Activated T-cell treated with anti-CD3 and anti-CD28 coated beads, Interleukin-2, amount 50 U/mL, for 4 hours (primary cell): Measurements from ENCODE around the gene CEACAM7. TPM values are rescaled to one million over a fixed set of nuclear protein-coding genes. Genes with fewer than 3 reads are reported as not detected.
"Not testable (repeated sequence)": the region's sequence is repeated elsewhere in the genome, so short reads cannot be mapped to it uniquely, and the experiment has no call there.

ENCODE experiments used
- ATAC-seq, 2 donors: fragments of 200-7000 bp; cut with Tn5 transposase; one replicate each; pipeline ENCODE4 v1.10.0; 2021
- DNase-seq: peaks from one replicate; pipeline ENCODE4 v3.0.0-alpha.2; 2020
- H3K27me3 Mint-ChIP-seq: one replicate; pipeline ENCODE4 v1.8.0; 2021; ENCODE audit warnings: low read depth, mixed read lengths
- H3K36me3 Mint-ChIP-seq: one replicate; pipeline ENCODE4 v1.8.0; 2022; ENCODE audit warnings: mixed read lengths; ENCODE audit not compliant: insufficient read depth
- H3K4me1 Mint-ChIP-seq: one replicate; pipeline ENCODE4 v1.8.0; 2021; ENCODE audit warnings: low read depth, mixed read lengths
- H3K4me3 Mint-ChIP-seq: one replicate; pipeline ENCODE4 v1.8.0; 2021; ENCODE audit warnings: mild to moderate bottlenecking, moderate library complexity, mixed read lengths
- H3K9me3 Mint-ChIP-seq: one replicate; pipeline ENCODE4 v1.8.0; 2021; ENCODE audit warnings: mixed read lengths
- total RNA-seq, 3 donors: library from RNA; stranded (reverse); gene quantifications; one replicate each; pipeline ENCODE4 v1.2.1, GENCODE V29; 2021

CEACAM7 gene
- under 1 TPM in 1 of 3 donors, not detected in 2; 0.25 TPM for total RNA-seq

- no peaks in the 10 kb centered on the region for H3K36me3 Mint-ChIP-seq
- no peak within 1 kb of the TSS for H3K4me3 Mint-ChIP-seq
- no peaks in the 10 kb centered on the region for H3K4me1 Mint-ChIP-seq
- ATAC-seq (no peak), DNase-seq (no peak)
- H3K27me3 Mint-ChIP-seq: peaks cover 28% of the 10 kb centered on the region
- peaks cover 12% of the 10 kb centered on the region for H3K9me3 Mint-ChIP-seq
These were observed at the start of gene CEACAM7 for GRCh38 chr19:41688098-41688497. CEACAM7 (minus strand) TSS chr19:41688270; CDS start chr19:41688165, 105 bp downstream.

- DNase-seq (no peak), ATAC-seq (no peak)
- Mint-ChIP-seq H3K36me3 (no peaks in the 10 kb centered on the region), H3K4me3 (no peak overlapping the region), H3K4me1 (peaks cover 7% of the 10 kb centered on the region), H3K27me3 (peaks cover 37% of the 10 kb centered on the region), H3K9me3 (no peaks in the 10 kb centered on the region)
These were observed 47.1 kb upstream of the CEACAM7 start for GRCh38 chr19:41735071-41735600.

- no peak for DNase-seq
- peaks cover 38% of the 10 kb centered on the region for H3K27me3 Mint-ChIP-seq
- no peak overlapping the region for H3K4me3 Mint-ChIP-seq
- no peaks in the 10 kb centered on the region for H3K36me3 Mint-ChIP-seq
- ATAC-seq: no peak
- H3K9me3 Mint-ChIP-seq: no peaks in the 10 kb centered on the region
- peaks cover 4% of the 10 kb centered on the region for H3K4me1 Mint-ChIP-seq
These were observed 46.5 kb upstream of the CEACAM7 start for GRCh38 chr19:41734585-41734984.

GRCh38 chr19:41734156-41734555, 46.1 kb upstream of the CEACAM7 start:
- no peaks in the 10 kb centered on the region for H3K36me3 Mint-ChIP-seq
- H3K4me1 Mint-ChIP-seq: peaks cover 4% of the 10 kb centered on the region
- ATAC-seq: no peak
- no peak overlapping the region for H3K4me3 Mint-ChIP-seq
- no peak for DNase-seq
- H3K9me3 Mint-ChIP-seq: no peaks in the 10 kb centered on the region
- H3K27me3 Mint-ChIP-seq: peaks cover 40% of the 10 kb centered on the region

- H3K36me3 Mint-ChIP-seq: no peaks in the 10 kb centered on the region
- ATAC-seq: no peak
- H3K4me1 Mint-ChIP-seq: no peaks in the 10 kb centered on the region
These were observed 38.4 kb upstream of the CEACAM7 start for GRCh38 chr19:41726493-41726892.

GRCh38 chr19:41720103-41720502, 32.0 kb upstream of the CEACAM7 start:
- Mint-ChIP-seq H3K4me1 (no peaks in the 10 kb centered on the region), H3K36me3 (no peaks in the 10 kb centered on the region), H3K27me3 (peaks cover 42% of the 10 kb centered on the region), H3K9me3 (no peaks in the 10 kb centered on the region), H3K4me3 (no peak overlapping the region)
- ATAC-seq (no peak), DNase-seq (no peak)

More at GRCh38 chr19:41726493-41726892, 38.4 kb upstream of the CEACAM7 start:
- DNase-seq: no peak
- H3K4me3 Mint-ChIP-seq: no peak overlapping the region
- peaks cover 45% of the 10 kb centered on the region for H3K27me3 Mint-ChIP-seq
- no peaks in the 10 kb centered on the region for H3K9me3 Mint-ChIP-seq

GRCh38 chr19:41718761-41719160, 30.7 kb upstream of the CEACAM7 start:
- ATAC-seq (no peak), DNase-seq (no peak)
- Mint-ChIP-seq H3K9me3 (no peaks in the 10 kb centered on the region), H3K27me3 (peaks cover 47% of the 10 kb centered on the region), H3K4me1 (no peaks in the 10 kb centered on the region), H3K4me3 (no peak overlapping the region), H3K36me3 (no peaks in the 10 kb centered on the region)

- no peaks in the 10 kb centered on the region for H3K4me1 Mint-ChIP-seq
- H3K36me3 Mint-ChIP-seq: no peaks in the 10 kb centered on the region
- H3K9me3 Mint-ChIP-seq: no peaks in the 10 kb centered on the region
- H3K4me3 Mint-ChIP-seq: no peak overlapping the region
- DNase-seq (no peak), ATAC-seq (no peak)
- H3K27me3 Mint-ChIP-seq: peaks cover 51% of the 10 kb centered on the region
These were observed 26.5 kb upstream of the CEACAM7 start for GRCh38 chr19:41714598-41714997.

GRCh38 chr19:41711376-41712261, 23.5 kb upstream of the CEACAM7 start:
- Mint-ChIP-seq H3K9me3 (no peaks in the 10 kb centered on the region), H3K4me1 (no peaks in the 10 kb centered on the region), H3K27me3 (peaks cover 45% of the 10 kb centered on the region), H3K36me3 (no peaks in the 10 kb centered on the region), H3K4me3 (no peak overlapping the region)
- ATAC-seq (no peak), DNase-seq (no peak)

- ATAC-seq (no peak), DNase-seq (no peak)
- Mint-ChIP-seq H3K36me3 (no peaks in the 10 kb centered on the region), H3K4me1 (no peaks in the 10 kb centered on the region), H3K27me3 (peaks cover 50% of the 10 kb centered on the region), H3K9me3 (no peaks in the 10 kb centered on the region), H3K4me3 (no peak overlapping the region)
These were observed 22.0 kb upstream of the CEACAM7 start for GRCh38 chr19:41709951-41710645.

GRCh38 chr19:41709516-41709915, 21.4 kb upstream of the CEACAM7 start:
- peaks cover 53% of the 10 kb centered on the region for H3K27me3 Mint-ChIP-seq
- not testable (repeated sequence) for H3K4me1 Mint-ChIP-seq, H3K4me3 Mint-ChIP-seq, H3K9me3 Mint-ChIP-seq, H3K36me3 Mint-ChIP-seq, ATAC-seq, DNase-seq

- Mint-ChIP-seq H3K36me3 (no peaks in the 10 kb centered on the region), H3K9me3 (no peaks in the 10 kb centered on the region), H3K27me3 (peaks cover 51% of the 10 kb centered on the region), H3K4me1 (no peaks in the 10 kb centered on the region), H3K4me3 (no peak within 1 kb of the TSS)
- ATAC-seq (no peak), DNase-seq (no peak)
These were observed 20.4 kb upstream of the CEACAM7 start, which contains the start of gene CEACAM5 for GRCh38 chr19:41708481-41708880. CEACAM5 (plus strand) TSS chr19:41708626; CDS start chr19:41708732, 106 bp downstream.

GRCh38 chr19:41707871-41708371, 19.9 kb upstream of the CEACAM7 start:
- no peak overlapping the region for H3K4me3 Mint-ChIP-seq
- peaks cover 49% of the 10 kb centered on the region for H3K27me3 Mint-ChIP-seq
- no peaks in the 10 kb centered on the region for H3K9me3 Mint-ChIP-seq
- no peaks in the 10 kb centered on the region for H3K4me1 Mint-ChIP-seq
- no peak for DNase-seq
- no peak for ATAC-seq
- no peaks in the 10 kb centered on the region for H3K36me3 Mint-ChIP-seq

- no peak for ATAC-seq
- Mint-ChIP-seq H3K4me1 (no peaks in the 10 kb centered on the region), H3K27me3 (peaks cover 45% of the 10 kb centered on the region), H3K4me3 (no peak overlapping the region), H3K36me3 (no peaks in the 10 kb centered on the region), H3K9me3 (no peaks in the 10 kb centered on the region)
- DNase-seq: no peak
These were observed 19.4 kb upstream of the CEACAM7 start for GRCh38 chr19:41707502-41707812.
